HG02973 (cell line): ENCODE measurements around the gene EWSR1.

Source experiments
- ATAC-seq: cut with Tn5 transposase; IDR thresholded peaks from one replicate; pipeline ENCODE4 v1.9.1; 2021; ENCODE audit warnings: moderate library complexity; ENCODE audit not compliant: unreplicated experiment

EWSR1 gene

GRCh38 chr22:29268511-29269229, 602 bp downstream of the EWSR1 start:
- peak; percentile 17 for ATAC-seq

GRCh38 chr22:29269230-29269604, 1.1 kb downstream of the EWSR1 start:
- ATAC-seq = no peak

GRCh38 chr22:29269731-29270474, 1.8 kb downstream of the EWSR1 start:
- ATAC-seq = no peak

- no peak for ATAC-seq
Measured at GRCh38 chr22:29270475-29271271, 2.6 kb downstream of the EWSR1 start.

GRCh38 chr22:29272624-29273023, 4.6 kb downstream of the EWSR1 start:
- ATAC-seq = no peak

- ATAC-seq = no peak
Measured at GRCh38 chr22:29275167-29275566, 7.1 kb downstream of the EWSR1 start.

GRCh38 chr22:29275819-29276565, 7.9 kb downstream of the EWSR1 start:
- ATAC-seq = no peak

- no peak for ATAC-seq
Measured at GRCh38 chr22:29277927-29278326, 9.9 kb downstream of the EWSR1 start.

- ATAC-seq = no peak
Measured at GRCh38 chr22:29284196-29284595, 16.1 kb downstream of the EWSR1 start.

- no peak for ATAC-seq
Measured at GRCh38 chr22:29288837-29289236, 20.8 kb downstream of the EWSR1 start.

GRCh38 chr22:29290061-29290460, 22.0 kb downstream of the EWSR1 start:
- no peak for ATAC-seq

GRCh38 chr22:29291215-29291614, 23.1 kb downstream of the EWSR1 start:
- ATAC-seq = no peak

GRCh38 chr22:29292379-29292778, 24.3 kb downstream of the EWSR1 start:
- ATAC-seq = no peak

GRCh38 chr22:29298641-29299040, 30.6 kb downstream of the EWSR1 start:
- ATAC-seq = no peak

GRCh38 chr22:29299136-29299900, 31.2 kb downstream of the EWSR1 start:
- no peak for ATAC-seq

GRCh38 chr22:29300467-29300806, 32.4 kb downstream of the EWSR1 start:
- no peak for ATAC-seq

- ATAC-seq = no peak
Measured at GRCh38 chr22:29300807-29301601, 32.9 kb downstream of the EWSR1 start.

GRCh38 chr22:29301716-29302401, 33.8 kb downstream of the EWSR1 start:
- no peak for ATAC-seq

GRCh38 chr22:29302402-29302680, 34.3 kb downstream of the EWSR1 start:
- no peak for ATAC-seq
